Common myeloid progenitor, CD34-positive (primary cell): ENCODE data around the gene SERPINB1.
"Not testable (repeated sequence)": the region's sequence is repeated elsewhere in the genome, so short reads cannot be mapped to it uniquely, and the experiment has no call there.

Experiments
- CTCF ChIA-PET: fragments of 350-600 bp; sonication (Branson Sonifier 250); formaldehyde crosslinking; loops from one replicate; lab custom pipeline; 2021; ENCODE audit warnings: antibody characterized with exemption; lab: Charles Lee
- POLR2A ChIA-PET: fragments of 350-600 bp; sonication (Branson Sonifier 250); formaldehyde crosslinking; loops from one replicate; lab custom pipeline; 2021; ENCODE audit warnings: antibody characterized with exemption; lab: Charles Lee
- DNase-seq, 3 donors: peaks; one replicate each; pipeline versions ENCODE4 v3.0.0 to v3.0.0-alpha.2; 2013
- H3K27ac ChIP-seq, 2 experiments: 1 replicate in 1 of 2; 2 replicates in 1 of 2; pipeline ENCODE4 v1.7.0; 2013; ENCODE audit warnings: inconsistent platforms in 2 of 2, low read length in 2 of 2, mild to moderate bottlenecking in 2 of 2, low read depth in 1 of 2, moderate library complexity in 1 of 2; ENCODE audit not compliant: severe bottlenecking in 2 of 2, insufficient read depth in 1 of 2, poor library complexity in 1 of 2
- H3K27me3 ChIP-seq, 5 experiments: replicated peaks in 2 of 5; 1 replicate in 3 of 5; 2 replicates in 2 of 5; pipeline versions ENCODE4 v1.6.1 to v1.7.0; 2013; ENCODE audit warnings: low read length in 4 of 5, mild to moderate bottlenecking in 2 of 5, moderate library complexity in 2 of 5, inconsistent platforms in 1 of 5; ENCODE audit not compliant: insufficient read depth in 5 of 5, control insufficient read depth in 4 of 5
- H3K36me3 ChIP-seq, 4 experiments: 1 replicate in 2 of 4; 2 replicates in 2 of 4; pipeline versions ENCODE4 v1.6.1 to v1.7.0; 2013; ENCODE audit warnings: low read length in 3 of 4, control low read depth in 1 of 4, mild to moderate bottlenecking in 1 of 4; ENCODE audit not compliant: control insufficient read depth in 4 of 4, insufficient read depth in 4 of 4
- H3K4me1 ChIP-seq, 4 experiments: 1 replicate in 3 of 4; 2 replicates in 1 of 4; pipeline versions ENCODE4 v1.6.1 to v1.7.1; 2013; ENCODE audit warnings: low read length in 3 of 4, mild to moderate bottlenecking in 3 of 4, control low read depth in 1 of 4, inconsistent platforms in 1 of 4, moderate library complexity in 1 of 4; ENCODE audit not compliant: control insufficient read depth in 4 of 4, insufficient read depth in 4 of 4; ENCODE audit errors: control extremely low read depth in 1 of 4
- H3K4me3 ChIP-seq, 7 experiments: 1 replicate in 4 of 7; 2 replicates in 3 of 7; pipeline versions ENCODE4 v1.5.1 to v1.7.0; 2013; ENCODE audit warnings: mild to moderate bottlenecking in 7 of 7, low read length in 6 of 7, moderate library complexity in 6 of 7, inconsistent platforms in 2 of 7, low read depth in 2 of 7, control low read depth in 1 of 7; ENCODE audit not compliant: insufficient read depth in 4 of 7, control insufficient read depth in 1 of 7; ENCODE audit errors: extremely low read depth in 1 of 7
- H3K9me3 ChIP-seq, 5 experiments: 1 replicate in 4 of 5; 2 replicates in 1 of 5; pipeline versions ENCODE4 v1.6.1 to v1.7.1; 2013; ENCODE audit warnings: low read length in 4 of 5, mild to moderate bottlenecking in 2 of 5, inconsistent platforms in 1 of 5, low read depth in 1 of 5, moderate library complexity in 1 of 5; ENCODE audit not compliant: control insufficient read depth in 4 of 5, insufficient read depth in 2 of 5; ENCODE audit errors: control extremely low read depth in 1 of 5
- WGBS: methylation state at CpG from one replicate; pipeline ENCODE4 v1.1.5; 2013; ENCODE audit not compliant: insufficient coverage; 5-methylcytosine and 5-hydroxymethylcytosine counted together

The SERPINB1 gene

DNA sequence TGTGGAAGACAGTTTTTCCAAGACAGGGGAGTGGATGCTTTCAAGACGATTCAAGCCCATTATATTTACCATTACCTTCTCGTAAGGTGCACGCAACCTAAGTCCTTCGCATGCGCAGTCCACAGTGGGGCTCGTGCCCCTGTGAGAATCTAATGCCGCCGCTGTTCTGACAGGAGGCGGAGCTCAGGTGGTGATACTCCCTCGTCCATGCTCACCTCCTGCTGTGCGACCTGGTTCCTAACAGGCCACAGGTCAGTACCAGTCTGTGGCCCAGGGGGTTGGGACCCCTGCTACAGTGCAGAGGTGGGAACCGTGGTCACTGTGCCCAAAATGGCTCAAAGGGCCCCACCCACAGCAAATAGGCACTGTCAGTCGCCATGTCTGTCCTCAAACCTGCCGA, 36.6 kb downstream of the SERPINB1 start:
- ChIA-PET POLR2A (no interaction called here), CTCF (interaction anchor here (1.0 to 5.5 kb wide), 7 partner anchors 13 to 185 kb away, joined by 3 to 35 read pairs (median 4); no protein-coding TSS in a partner anchor)
- WGBS: 98% methylated on average over 14 of the region's 14 CpGs

DNA sequence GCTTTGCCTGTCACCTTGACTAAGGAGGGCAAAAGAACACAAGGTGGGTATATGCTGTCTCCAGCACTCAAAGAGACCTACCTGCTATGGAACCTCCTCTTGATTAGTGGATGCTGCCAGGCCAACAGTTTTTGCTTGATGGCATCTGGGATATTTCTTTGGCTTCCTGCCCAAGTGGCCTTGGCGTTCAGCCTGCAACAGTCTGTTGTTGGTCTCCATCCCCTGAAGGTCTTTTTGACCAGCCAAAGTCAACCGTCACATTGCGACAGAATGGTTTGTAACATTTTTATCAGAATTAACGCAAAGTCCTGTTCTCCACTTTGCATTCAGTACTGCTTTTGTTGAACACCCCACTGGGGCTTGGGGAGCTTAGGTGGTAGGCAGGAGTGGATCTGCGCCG, 37.1 kb downstream of the SERPINB1 start:
- ChIA-PET POLR2A (no interaction called here), CTCF (interaction anchor here (0.6 to 5.5 kb wide), 4 partner anchors 11 to 28 kb away, joined by 3 to 35 read pairs (median 8); no protein-coding TSS in a partner anchor)
- H3K4me3 ChIP-seq: no peak overlapping the region
- no peaks in the 10 kb centered on the region for H3K9me3 ChIP-seq
- DNase-seq: no peak
- H3K27me3 ChIP-seq: no peaks in the 10 kb centered on the region
- no peak overlapping the region for H3K27ac ChIP-seq
- no peaks in the 10 kb centered on the region for H3K36me3 ChIP-seq
- 88% methylated on average over 6 of the region's 6 CpGs for WGBS
- peaks cover 17 to 54% (median 45%) of the 10 kb centered on the region in 4 experiments for H3K4me1 ChIP-seq

More for the DNA sequence above, 36.6 kb downstream of the SERPINB1 start:
- Histone ChIP-seq H3K36me3 (no peaks in the 10 kb centered on the region), H3K27me3 (no peaks in the 10 kb centered on the region), H3K4me1 (peaks cover 16 to 54% (median 45%) of the 10 kb centered on the region in 4 experiments), H3K9me3 (no peaks in the 10 kb centered on the region), H3K27ac (no peak overlapping the region), H3K4me3 (no peak overlapping the region)
- DNase-seq: no peak

DNA sequence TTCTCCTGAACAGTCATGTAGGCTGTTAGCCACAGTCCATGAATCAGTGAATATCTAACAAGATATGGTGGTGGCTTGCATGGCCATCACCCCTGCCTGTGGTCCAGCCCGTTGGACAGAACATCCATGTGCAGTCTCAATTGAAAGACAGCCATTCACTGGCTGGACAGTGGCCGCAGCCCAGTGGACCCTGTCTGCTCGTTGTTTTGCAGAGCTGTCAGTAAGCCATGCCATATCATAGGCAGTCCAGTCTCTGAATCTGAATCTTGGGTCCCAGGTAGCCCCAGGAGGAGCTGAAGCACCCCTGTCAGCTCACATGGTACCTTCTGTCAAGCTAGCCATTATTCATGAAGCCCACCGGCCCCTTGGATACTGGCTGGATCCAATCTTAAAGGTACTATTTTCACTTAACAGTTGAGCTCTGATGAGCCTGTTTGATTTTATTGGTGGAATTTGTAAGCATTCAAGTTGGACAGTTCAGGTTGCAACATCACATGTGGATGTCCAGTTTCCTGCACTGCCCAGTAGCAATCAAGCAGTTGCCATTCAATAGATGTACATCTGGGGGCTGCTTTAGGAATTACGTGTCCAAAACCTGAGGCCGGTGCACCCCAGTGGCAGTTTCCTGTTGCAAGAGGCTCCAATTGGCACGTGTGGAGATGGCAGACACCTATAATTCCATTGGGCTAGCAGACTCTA, 37.8 kb downstream of the SERPINB1 start:
- WGBS: 94% methylated on average over 7 of the region's 7 CpGs
- CTCF ChIA-PET: interaction anchor here (0.6 to 2.6 kb wide), 3 partner anchors 11 to 27 kb away, joined by 3 to 13 read pairs (median 3); no protein-coding TSS in a partner anchor

DNA sequence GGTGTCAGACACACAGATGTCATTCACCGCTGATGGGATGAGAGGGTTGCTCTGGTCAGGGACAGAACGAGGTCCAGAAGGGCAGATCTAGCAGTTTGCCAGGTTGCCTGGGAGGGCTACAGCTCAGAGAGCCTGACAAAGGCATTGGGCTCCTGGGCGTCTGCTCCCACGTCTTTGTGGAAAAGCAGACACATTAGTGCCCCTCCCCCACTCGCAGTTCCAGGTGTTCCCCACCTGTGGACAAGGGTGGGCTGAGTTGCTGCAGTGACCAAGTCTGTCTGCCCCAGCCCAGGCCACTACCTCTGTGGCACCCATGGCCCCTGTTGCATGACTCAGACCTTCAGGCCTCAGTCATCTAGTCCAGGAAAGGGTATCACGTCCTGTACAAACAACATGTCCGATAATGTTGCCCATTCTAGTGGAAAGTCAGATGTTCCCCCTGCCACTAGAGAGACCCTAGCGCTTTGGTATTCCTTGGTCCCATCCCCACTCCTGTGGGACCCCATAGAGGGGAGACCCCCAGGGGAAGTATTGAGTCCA, 39.1 kb downstream of the SERPINB1 start:
- ChIA-PET CTCF (interaction anchor here (1.2 to 2.6 kb wide), 2 partner anchors 11 to 14 kb away, joined by 3 to 13 read pairs; no protein-coding TSS in a partner anchor), POLR2A (no interaction called here)
- no peak overlapping the region for H3K27ac ChIP-seq
- no peak for DNase-seq
- no peaks in the 10 kb centered on the region for H3K36me3 ChIP-seq
- no peak overlapping the region for H3K4me3 ChIP-seq
- no peaks in the 10 kb centered on the region for H3K9me3 ChIP-seq
- peaks cover 16 to 61% (median 56%) of the 10 kb centered on the region in 4 experiments for H3K4me1 ChIP-seq
- no peaks in the 10 kb centered on the region for H3K27me3 ChIP-seq
- WGBS: 99% methylated on average over 8 of the region's 8 CpGs

More for the DNA sequence above, 37.8 kb downstream of the SERPINB1 start:
- H3K4me3 ChIP-seq: no peak overlapping the region
- no peak for DNase-seq
- POLR2A ChIA-PET: no interaction called here
- no peaks in the 10 kb centered on the region for H3K9me3 ChIP-seq
- H3K27me3 ChIP-seq: no peaks in the 10 kb centered on the region
- no peaks in the 10 kb centered on the region for H3K36me3 ChIP-seq
- H3K4me1 ChIP-seq: peaks cover 18 to 58% (median 48%) of the 10 kb centered on the region in 4 experiments
- H3K27ac ChIP-seq: no peak overlapping the region

DNA sequence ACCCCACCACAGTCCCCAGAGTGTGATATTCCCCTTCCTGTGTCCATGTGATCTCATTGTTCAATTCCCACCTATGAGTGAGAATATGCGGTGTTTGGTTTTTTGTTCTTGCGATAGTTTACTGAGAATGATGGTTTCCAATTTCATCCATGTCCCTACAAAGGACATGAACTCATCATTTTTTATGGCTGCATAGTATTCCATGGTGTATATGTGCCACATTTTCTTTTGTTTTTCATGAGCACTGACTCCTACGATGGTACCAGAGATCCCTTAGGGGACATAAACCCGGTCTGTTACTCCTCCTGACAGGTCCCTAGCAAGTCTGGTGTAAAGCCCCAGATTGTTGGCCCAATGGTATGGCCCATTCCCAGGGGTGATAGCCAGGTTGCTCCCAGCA, 40.0 kb downstream of the SERPINB1 start:
- H3K27me3 ChIP-seq, H3K36me3 ChIP-seq, DNase-seq, H3K27ac ChIP-seq, H3K4me3 ChIP-seq, POLR2A ChIA-PET, H3K9me3 ChIP-seq: not testable (repeated sequence)
- CTCF ChIA-PET: interaction anchor here (1.2 kb wide), 1 partner anchor 13 kb away, joined by 3 read pairs; no protein-coding TSS in a partner anchor
- 100% methylated on average over 2 of the region's 4 CpGs for WGBS
- peaks cover 11 to 61% (median 56%) of the 10 kb centered on the region in 4 experiments for H3K4me1 ChIP-seq

DNA sequence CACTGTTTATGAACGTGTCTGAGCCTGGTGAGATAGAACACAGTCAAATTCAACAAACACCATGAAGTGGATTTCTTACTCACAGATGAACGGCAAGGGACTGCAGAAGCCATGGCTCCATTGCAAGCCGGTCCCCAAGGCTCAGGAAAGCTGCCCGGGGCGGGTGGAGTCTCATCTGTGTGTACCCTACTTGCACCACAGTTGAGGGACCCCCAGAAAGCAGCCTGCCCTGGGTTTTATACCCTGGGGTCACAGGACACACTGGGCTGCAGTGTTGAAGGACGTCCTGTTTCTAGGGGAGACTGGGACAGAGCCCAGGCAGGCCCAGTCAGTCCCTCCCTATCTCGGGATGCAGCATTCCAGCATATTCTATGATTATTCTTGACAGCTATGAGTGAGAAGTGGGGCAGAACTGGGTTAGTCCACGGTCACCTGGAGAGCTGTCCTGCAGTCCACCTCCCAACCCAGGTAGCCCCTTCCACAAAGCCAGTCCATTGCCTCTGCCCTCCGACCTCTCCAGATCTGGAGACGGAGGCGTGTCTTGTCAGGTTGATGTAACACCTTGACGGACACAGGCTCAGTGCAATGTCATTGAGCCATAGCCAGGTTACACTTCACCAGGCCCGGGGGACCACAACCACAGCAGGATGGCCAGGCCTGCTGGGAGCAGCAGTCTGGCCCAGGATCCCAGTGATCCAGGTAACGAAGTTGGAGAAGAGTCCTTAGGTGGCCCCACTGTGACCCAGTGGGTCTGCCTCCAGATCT, 40.9 kb downstream of the SERPINB1 start:
- no peaks in the 10 kb centered on the region for H3K9me3 ChIP-seq
- H3K36me3 ChIP-seq: no peaks in the 10 kb centered on the region
- 100% methylated on average over 10 of the region's 14 CpGs for WGBS
- DNase-seq: no peak
- POLR2A ChIA-PET: no interaction called here
- H3K27me3 ChIP-seq: no peaks in the 10 kb centered on the region
- no peak overlapping the region for H3K4me3 ChIP-seq
- peaks cover 10 to 58% (median 55%) of the 10 kb centered on the region in 4 experiments for H3K4me1 ChIP-seq
- CTCF ChIA-PET: interaction anchor here (0.7 to 2.7 kb wide), 9 partner anchors 9 to 50 kb away, joined by 3 to 13 read pairs (median 5); partner anchors contain the start of gene SERPINB1
- peak overlapping the region in 1 of 2 experiments; percentile 57 for H3K27ac ChIP-seq
